ENCODE data around the gene NSRP1. TPM values are rescaled to one million over a fixed set of nuclear protein-coding genes. Genes with fewer than 3 reads are reported as not detected.

Gene NSRP1
- total and polyA plus RNA-seq, 10 of the 15 experiments (the other 5 are each of a cell fraction or from before 2014, with no cell fraction given), result 12.5 to 69.7 (median 37.8) TPM

DNA sequence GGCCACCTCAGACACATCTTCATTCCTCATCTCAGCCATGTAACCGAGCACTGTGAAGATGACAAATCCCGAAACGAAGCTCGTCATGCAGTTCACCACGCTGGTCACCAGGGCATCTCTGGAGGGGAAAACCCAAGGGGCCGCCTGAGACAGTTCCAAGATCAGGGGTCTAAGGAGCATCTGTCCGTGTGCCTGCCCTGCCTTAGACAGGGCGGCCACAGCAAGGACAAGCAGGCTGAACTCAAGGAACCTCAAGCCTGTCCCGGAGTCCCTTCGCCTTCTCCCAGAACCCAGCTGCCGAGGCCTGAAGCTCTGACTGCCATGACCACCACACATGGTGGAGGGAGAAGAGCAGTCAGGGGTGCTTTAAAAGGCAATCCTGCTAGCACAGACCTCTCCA lies 96.1 kb downstream of the NSRP1 start:
- in situ Hi-C loops (cut with MboI), result no loop called here
- no TSS peak for BruUV-seq (replicated peaks)
- ChIA-PET SMC1A (ENCODE audit: uncharacterized antibody, unreplicated experiment) (interaction anchor here (1.0 to 2.6 kb wide), 14 partner anchors 9 to 282 kb away, joined by 3 to 10 read pairs (median 4); partner anchors contain the start of genes SLC6A4 and TMIGD1), CTCF (interaction anchor here (0.6 to 3.0 kb wide), 10 partner anchors 9 to 340 kb away, joined by 3 to 18 read pairs (median 4); partner anchors contain the start of gene SLC6A4), POLR2A (interaction anchor here (0.8 to 1.7 kb wide), 6 partner anchors 17 to 108 kb away, joined by 3 to 6 read pairs (median 4); no protein-coding TSS in a partner anchor), RAD21 (ENCODE audit: unreplicated experiment) (interaction anchor here (1.1 to 2.2 kb wide), 9 partner anchors 22 to 282 kb away, joined by 4 to 11 read pairs (median 6); partner anchors contain the start of gene SLC6A4)
- no peaks in the 10 kb centered on the region for H3K9me3 ChIP-seq (replicated peaks; ENCODE audit: control insufficient read depth, insufficient read depth, low read length)
- peak overlapping the region; percentile 57 for H3K9ac ChIP-seq (ENCODE audit: control insufficient read depth, insufficient read depth, low read length)
- H3K27me3 ChIP-seq (replicated peaks in 1 of 2; ENCODE audit: control insufficient read depth in 2 of 2, insufficient read depth in 2 of 2, low read length in 1 of 2), result no peaks in the 10 kb centered on the region
- FAIRE-seq (peak; percentile 90), DNase-seq (ENCODE audit: low read depth, low spot score) (peak; percentile 72), ATAC-seq (peak; percentile 91)
- peak overlapping the region; percentile 85 for H3K27ac ChIP-seq (ENCODE audit: control insufficient read depth, insufficient read depth)
- peak overlapping the region; percentile 19; the same call in 1 of the 2 replicates for H3K4me3 ChIP-seq
- H2AFZ ChIP-seq (ENCODE audit: control insufficient read depth, low read depth, low read length), result peak overlapping the region; percentile 52
- WGBS (ENCODE audit: insufficient coverage, insufficient replicate concordance, low lambda C conversion rate, missing lambda C conversion rate), result 0% methylated on average over 11 of the region's 11 CpGs
- peaks cover 36% of the 10 kb centered on the region for H3K4me1 ChIP-seq (ENCODE audit: control insufficient read depth, insufficient read depth, low read length)
- no peaks in the 10 kb centered on the region for H4K20me1 ChIP-seq (ENCODE audit: control insufficient read depth, insufficient read depth)
- no peaks in the 10 kb centered on the region; the same call in 1 of the 2 replicates for H3K79me2 ChIP-seq (ENCODE audit: control insufficient read depth, insufficient read depth, low read length)
- H3K4me2 ChIP-seq (ENCODE audit: control insufficient read depth, insufficient read depth), result peak overlapping the region; percentile 61
- intact Hi-C loops (cut with micrococcal nuclease; ENCODE audit: unreplicated experiment), result loop anchor here (2.0 kb wide), 1 partner anchor 38 kb away; no protein-coding TSS in a partner anchor
- H3K36me3 ChIP-seq (ENCODE audit: control insufficient read depth in 2 of 2, insufficient read depth in 2 of 2, low read length in 1 of 2), result no peaks in the 10 kb centered on the region
- peak; percentile 96 for TF ChIP-seq NR2F1 (conservative IDR thresholded peaks at IDR 0.05)
- TF ChIP-seq IKZF2 (IDR thresholded peaks at IDR 0.05), result peak in 1 of 2 experiments; percentile 57; a peak in 2 of 4 replicates
- peak; percentile 49; the same call in 1 of the 2 replicates for TF ChIP-seq POLR2A (IDR thresholded peaks at IDR 0.05; ENCODE audit: low read depth, low read length)
- TF ChIP-seq RAD51 (IDR thresholded peaks at IDR 0.05), result no peak
- peak; percentile 68; the same call in 1 of the 2 replicates for TF ChIP-seq IRF4 (IDR thresholded peaks at IDR 0.05; ENCODE audit: low read depth, low read length)
- peak; percentile 82 for TF ChIP-seq RELA (IDR thresholded peaks at IDR 0.05; ENCODE audit: borderline replicate concordance, partially characterized antibody)
- peak; percentile 41 for TF ChIP-seq SP1 (IDR thresholded peaks at IDR 0.05; ENCODE audit: low read depth, low read length)
- TF ChIP-seq, protein P1, sequence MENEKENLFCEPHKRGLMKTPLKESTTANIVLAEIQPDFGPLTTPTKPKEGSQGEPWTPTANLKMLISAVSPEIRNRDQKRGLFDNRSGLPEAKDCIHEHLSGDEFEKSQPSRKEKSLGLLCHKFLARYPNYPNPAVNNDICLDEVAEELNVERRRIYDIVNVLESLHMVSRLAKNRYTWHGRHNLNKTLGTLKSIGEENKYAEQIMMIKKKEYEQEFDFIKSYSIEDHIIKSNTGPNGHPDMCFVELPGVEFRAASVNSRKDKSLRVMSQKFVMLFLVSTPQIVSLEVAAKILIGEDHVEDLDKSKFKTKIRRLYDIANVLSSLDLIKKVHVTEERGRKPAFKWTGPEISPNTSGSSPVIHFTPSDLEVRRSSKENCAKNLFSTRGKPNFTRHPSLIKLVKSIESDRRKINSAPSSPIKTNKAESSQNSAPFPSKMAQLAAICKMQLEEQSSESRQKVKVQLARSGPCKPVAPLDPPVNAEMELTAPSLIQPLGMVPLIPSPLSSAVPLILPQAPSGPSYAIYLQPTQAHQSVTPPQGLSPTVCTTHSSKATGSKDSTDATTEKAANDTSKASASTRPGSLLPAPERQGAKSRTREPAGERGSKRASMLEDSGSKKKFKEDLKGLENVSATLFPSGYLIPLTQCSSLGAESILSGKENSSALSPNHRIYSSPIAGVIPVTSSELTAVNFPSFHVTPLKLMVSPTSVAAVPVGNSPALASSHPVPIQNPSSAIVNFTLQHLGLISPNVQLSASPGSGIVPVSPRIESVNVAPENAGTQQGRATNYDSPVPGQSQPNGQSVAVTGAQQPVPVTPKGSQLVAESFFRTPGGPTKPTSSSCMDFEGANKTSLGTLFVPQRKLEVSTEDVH (IDR thresholded peaks at IDR 0.05; ENCODE audit: low read depth, partially characterized antibody), result no peak
- TF ChIP-seq YBX1 (IDR thresholded peaks at IDR 0.05), result no peak
- TF ChIP-seq PML (IDR thresholded peaks at IDR 0.05; ENCODE audit: low read length), result no peak
- TF ChIP-seq POLR2AphosphoS5 (IDR thresholded peaks at IDR 0.05; ENCODE audit: low read length), result peak; percentile 62; the same call in 1 of the 2 replicates
- TF ChIP-seq, protein P2, sequence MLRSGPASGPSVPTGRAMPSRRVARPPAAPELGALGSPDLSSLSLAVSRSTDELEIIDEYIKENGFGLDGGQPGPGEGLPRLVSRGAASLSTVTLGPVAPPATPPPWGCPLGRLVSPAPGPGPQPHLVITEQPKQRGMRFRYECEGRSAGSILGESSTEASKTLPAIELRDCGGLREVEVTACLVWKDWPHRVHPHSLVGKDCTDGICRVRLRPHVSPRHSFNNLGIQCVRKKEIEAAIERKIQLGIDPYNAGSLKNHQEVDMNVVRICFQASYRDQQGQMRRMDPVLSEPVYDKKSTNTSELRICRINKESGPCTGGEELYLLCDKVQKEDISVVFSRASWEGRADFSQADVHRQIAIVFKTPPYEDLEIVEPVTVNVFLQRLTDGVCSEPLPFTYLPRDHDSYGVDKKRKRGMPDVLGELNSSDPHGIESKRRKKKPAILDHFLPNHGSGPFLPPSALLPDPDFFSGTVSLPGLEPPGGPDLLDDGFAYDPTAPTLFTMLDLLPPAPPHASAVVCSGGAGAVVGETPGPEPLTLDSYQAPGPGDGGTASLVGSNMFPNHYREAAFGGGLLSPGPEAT (IDR thresholded peaks at IDR 0.05; ENCODE audit: low read depth), result 0 out of 2 replicates have a peak, but pooled peaks have one; percentile 54
- TF ChIP-seq MEF2A (IDR thresholded peaks at IDR 0.05; ENCODE audit: insufficient read depth, low read depth, low read length), result 0 out of 2 replicates have a peak, but pooled peaks have one; percentile 40
- peak; percentile 89 for TF ChIP-seq EED (IDR thresholded peaks at IDR 0.05; ENCODE audit: low read depth)
- peak; percentile 90 for TF ChIP-seq CREM (IDR thresholded peaks at IDR 0.05; ENCODE audit: low read depth)
- TF ChIP-seq JUNB (IDR thresholded peaks at IDR 0.05), result peak; percentile 84
- peak; percentile 81 for TF ChIP-seq MEF2B (IDR thresholded peaks at IDR 0.05; ENCODE audit: partially characterized antibody, poor library complexity, severe bottlenecking)
- peak; percentile 41 to 46; a peak in 2 of 4 replicates for TF ChIP-seq BHLHE40 (IDR thresholded peaks at IDR 0.05; ENCODE audit: borderline replicate concordance in 1 of 2, low read depth in 2 of 2, low read length in 1 of 2)
- no peak for TF ChIP-seq ESRRA (IDR thresholded peaks at IDR 0.05; ENCODE audit: low read length)
- peak; percentile 20; the same call in 1 of the 2 replicates for TF ChIP-seq SMC3 (IDR thresholded peaks at IDR 0.05; ENCODE audit: borderline replicate concordance, low read length)
- 0 out of 2 replicates have a peak, but pooled peaks have one; percentile 29 for TF ChIP-seq RAD21 (IDR thresholded peaks at IDR 0.05; ENCODE audit: insufficient read depth, low read depth, low read length)
- TF ChIP-seq RUNX3 (IDR thresholded peaks at IDR 0.05; ENCODE audit: low read length), result peak; percentile 90
- TF ChIP-seq RB1 (IDR thresholded peaks at IDR 0.05; ENCODE audit: borderline replicate concordance), result 0 out of 2 replicates have a peak, but pooled peaks have one; percentile 16
